DOHH2 (cell line): ENCODE measurements around the gene WDR12.

ENCODE experiments used
- CTCF ChIP-seq: fragments of 200-600 bp; sonication (generic); IDR thresholded peaks from one replicate; pipeline ENCODE4 v1.5.1; 2014; ENCODE audit warnings: antibody characterized with exemption, mild to moderate bottlenecking, low read depth, low read length; ENCODE audit not compliant: poor library complexity, severe bottlenecking
- EZH2phosphoT487 ChIP-seq: fragments of 200-600 bp; sonication (generic); IDR thresholded peaks from 2 replicates; pipeline ENCODE4 v1.6.1; 2017; ENCODE audit warnings: borderline replicate concordance, mild to moderate bottlenecking, antibody characterized with exemption, low read length, moderate library complexity, mixed read lengths

GRCh38 chr2:202861987-202862386, 49.5 kb downstream of the WDR12 start:
- TF ChIP-seq EZH2phosphoT487 (no peak), CTCF (no peak)
